Stimulated activated CD4-positive, alpha-beta T cell treated with anti-CD3 and anti-CD28 coated beads, TNF-alpha, amount 100 ng/mL, for 4 hours (primary cell): ENCODE measurements around the gene RIN1.

Experiments
- DNase-seq, 3 experiments: peaks; one replicate each; pipeline ENCODE4 v3.0.0-alpha.2; 2020; ENCODE audit warnings: low read depth in 3 of 3

RIN1 gene

GRCh38 chr11:66282468-66283455 lies 53.5 kb downstream of the RIN1 start:
- DNase-seq: peak; percentile 91 to 99 (median 98)
